ENCODE results near the gene PXDN.

The PXDN gene

DNA sequence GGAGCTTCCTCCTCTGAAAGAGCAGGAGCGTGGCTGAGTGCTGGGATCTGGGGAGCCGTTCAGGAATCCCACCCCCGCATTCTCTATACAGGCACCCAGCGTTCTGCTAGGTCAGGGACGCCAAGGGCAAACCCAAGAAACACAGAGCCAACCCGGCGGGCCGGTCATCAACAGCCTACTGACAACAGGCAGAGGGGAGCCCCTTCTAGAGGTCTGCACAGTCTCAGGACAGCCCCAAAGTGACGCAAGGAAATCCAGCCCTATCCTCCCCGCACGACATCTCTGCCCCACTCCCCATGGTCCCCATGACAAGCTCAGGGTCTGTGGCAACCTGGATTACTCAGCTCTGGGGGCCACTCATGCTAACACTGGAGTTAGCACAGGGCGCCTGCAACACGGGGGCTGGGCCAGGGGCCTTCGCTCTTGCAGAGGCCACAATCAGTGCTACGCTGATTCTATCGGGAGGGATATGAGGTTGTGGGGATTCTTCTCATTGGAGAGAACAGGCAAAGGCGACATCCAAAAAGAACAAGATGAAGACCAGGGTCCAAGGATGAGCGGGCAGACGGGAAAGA lies 81.6 kb downstream of the PXDN start:
- no peak overlapping the region for H3K9ac ChIP-seq (ENCODE audit: low read depth, low read length)
- H3K79me2 ChIP-seq (ENCODE audit: insufficient read depth, low read length): no peaks in the 10 kb centered on the region
- no peaks in the 10 kb centered on the region for H3K4me1 ChIP-seq (ENCODE audit: insufficient read depth, low read length)
- TF ChIP-seq, protein P1, sequence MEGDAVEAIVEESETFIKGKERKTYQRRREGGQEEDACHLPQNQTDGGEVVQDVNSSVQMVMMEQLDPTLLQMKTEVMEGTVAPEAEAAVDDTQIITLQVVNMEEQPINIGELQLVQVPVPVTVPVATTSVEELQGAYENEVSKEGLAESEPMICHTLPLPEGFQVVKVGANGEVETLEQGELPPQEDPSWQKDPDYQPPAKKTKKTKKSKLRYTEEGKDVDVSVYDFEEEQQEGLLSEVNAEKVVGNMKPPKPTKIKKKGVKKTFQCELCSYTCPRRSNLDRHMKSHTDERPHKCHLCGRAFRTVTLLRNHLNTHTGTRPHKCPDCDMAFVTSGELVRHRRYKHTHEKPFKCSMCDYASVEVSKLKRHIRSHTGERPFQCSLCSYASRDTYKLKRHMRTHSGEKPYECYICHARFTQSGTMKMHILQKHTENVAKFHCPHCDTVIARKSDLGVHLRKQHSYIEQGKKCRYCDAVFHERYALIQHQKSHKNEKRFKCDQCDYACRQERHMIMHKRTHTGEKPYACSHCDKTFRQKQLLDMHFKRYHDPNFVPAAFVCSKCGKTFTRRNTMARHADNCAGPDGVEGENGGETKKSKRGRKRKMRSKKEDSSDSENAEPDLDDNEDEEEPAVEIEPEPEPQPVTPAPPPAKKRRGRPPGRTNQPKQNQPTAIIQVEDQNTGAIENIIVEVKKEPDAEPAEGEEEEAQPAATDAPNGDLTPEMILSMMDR (IDR thresholded peaks at IDR 0.05; ENCODE audit: borderline replicate concordance, extremely low read depth, low read length, poor library complexity, severe bottlenecking): no peak
- TF ChIP-seq EZH2 (IDR thresholded peaks at IDR 0.05; ENCODE audit: borderline replicate concordance, low read depth, low read length, severe bottlenecking): no peak
- H3K27ac ChIP-seq (ENCODE audit: low read length): no peak overlapping the region
- no peaks in the 10 kb centered on the region for H3K9me3 ChIP-seq (ENCODE audit: insufficient read depth, low read length, severe bottlenecking)
- no peaks in the 10 kb centered on the region for H4K20me1 ChIP-seq (ENCODE audit: insufficient read depth, low read length)
- DNase-seq (no peak), ATAC-seq (ENCODE audit: insufficient read depth, low read depth) (no peak)
- no peaks in the 10 kb centered on the region for H3K36me3 ChIP-seq (ENCODE audit: insufficient read depth, low read length)
- no peak overlapping the region for H2AFZ ChIP-seq (ENCODE audit: low read depth, low read length)
- no peak overlapping the region for H3K4me3 ChIP-seq (ENCODE audit: low read depth in 1 of 2, low read length in 2 of 2)
- no peak overlapping the region for H3K4me2 ChIP-seq (ENCODE audit: insufficient read depth, low read length)
- H3K27me3 ChIP-seq (ENCODE audit: insufficient read depth, low read length, poor library complexity): no peaks in the 10 kb centered on the region

DNA sequence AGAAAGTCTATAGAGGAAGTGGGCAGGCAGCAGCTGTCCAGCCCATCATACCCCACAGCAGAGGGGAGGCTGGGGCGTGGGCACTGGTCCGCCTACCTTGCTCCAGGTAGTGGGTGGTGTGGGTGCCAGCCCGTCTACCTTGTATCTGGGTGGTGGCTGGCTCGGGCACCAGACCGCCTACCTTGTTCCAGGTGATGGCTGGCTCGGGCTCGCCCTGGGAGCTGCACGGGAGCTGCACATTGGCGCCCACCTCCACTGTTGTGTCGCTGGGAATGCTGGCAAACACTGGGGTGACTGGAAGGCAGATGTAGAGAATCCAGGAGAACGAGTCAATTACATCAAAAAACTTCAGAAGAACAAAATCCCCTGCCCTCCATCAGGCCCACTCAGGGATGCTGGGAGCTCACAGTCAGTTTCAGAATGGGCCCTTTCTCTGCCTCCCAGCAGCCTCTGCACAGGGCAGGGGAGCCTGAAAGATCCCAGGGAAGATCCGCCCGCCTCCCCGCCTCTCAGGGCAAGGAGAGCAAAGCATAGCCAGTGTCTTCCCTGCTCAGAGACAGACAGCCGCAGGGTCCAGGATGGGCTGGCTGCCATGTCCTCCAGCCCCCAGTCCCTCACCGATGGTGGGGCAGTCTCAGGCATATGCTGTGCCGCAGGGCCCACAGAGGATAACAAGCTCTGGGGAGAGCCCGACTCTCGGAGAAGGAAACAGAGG lies 82.3 kb downstream of the PXDN start:
- Histone ChIP-seq H3K36me3 (ENCODE audit: insufficient read depth, low read length) (no peaks in the 10 kb centered on the region), H3K79me2 (ENCODE audit: insufficient read depth, low read length) (no peaks in the 10 kb centered on the region), H3K9ac (ENCODE audit: low read depth, low read length) (no peak overlapping the region), H3K4me3 (ENCODE audit: low read depth in 1 of 2, low read length in 2 of 2) (no peak overlapping the region), H2AFZ (ENCODE audit: low read depth, low read length) (no peak overlapping the region), H3K27ac (ENCODE audit: low read length) (no peak overlapping the region), H3K4me2 (ENCODE audit: insufficient read depth, low read length) (no peak overlapping the region), H4K20me1 (ENCODE audit: insufficient read depth, low read length) (no peaks in the 10 kb centered on the region), H3K9me3 (ENCODE audit: insufficient read depth, low read length, severe bottlenecking) (no peaks in the 10 kb centered on the region), H3K4me1 (ENCODE audit: insufficient read depth, low read length) (no peaks in the 10 kb centered on the region), H3K27me3 (ENCODE audit: insufficient read depth, low read length, poor library complexity) (peaks cover under 1% of the 10 kb centered on the region)
- no peak for DNase-seq
- TF ChIP-seq, protein P1 (IDR thresholded peaks at IDR 0.05; ENCODE audit: borderline replicate concordance, extremely low read depth, low read length, poor library complexity, severe bottlenecking): no peak
- no peak for TF ChIP-seq EZH2 (IDR thresholded peaks at IDR 0.05; ENCODE audit: borderline replicate concordance, low read depth, low read length, severe bottlenecking)
- ATAC-seq (ENCODE audit: insufficient read depth, low read depth): no peak

DNA sequence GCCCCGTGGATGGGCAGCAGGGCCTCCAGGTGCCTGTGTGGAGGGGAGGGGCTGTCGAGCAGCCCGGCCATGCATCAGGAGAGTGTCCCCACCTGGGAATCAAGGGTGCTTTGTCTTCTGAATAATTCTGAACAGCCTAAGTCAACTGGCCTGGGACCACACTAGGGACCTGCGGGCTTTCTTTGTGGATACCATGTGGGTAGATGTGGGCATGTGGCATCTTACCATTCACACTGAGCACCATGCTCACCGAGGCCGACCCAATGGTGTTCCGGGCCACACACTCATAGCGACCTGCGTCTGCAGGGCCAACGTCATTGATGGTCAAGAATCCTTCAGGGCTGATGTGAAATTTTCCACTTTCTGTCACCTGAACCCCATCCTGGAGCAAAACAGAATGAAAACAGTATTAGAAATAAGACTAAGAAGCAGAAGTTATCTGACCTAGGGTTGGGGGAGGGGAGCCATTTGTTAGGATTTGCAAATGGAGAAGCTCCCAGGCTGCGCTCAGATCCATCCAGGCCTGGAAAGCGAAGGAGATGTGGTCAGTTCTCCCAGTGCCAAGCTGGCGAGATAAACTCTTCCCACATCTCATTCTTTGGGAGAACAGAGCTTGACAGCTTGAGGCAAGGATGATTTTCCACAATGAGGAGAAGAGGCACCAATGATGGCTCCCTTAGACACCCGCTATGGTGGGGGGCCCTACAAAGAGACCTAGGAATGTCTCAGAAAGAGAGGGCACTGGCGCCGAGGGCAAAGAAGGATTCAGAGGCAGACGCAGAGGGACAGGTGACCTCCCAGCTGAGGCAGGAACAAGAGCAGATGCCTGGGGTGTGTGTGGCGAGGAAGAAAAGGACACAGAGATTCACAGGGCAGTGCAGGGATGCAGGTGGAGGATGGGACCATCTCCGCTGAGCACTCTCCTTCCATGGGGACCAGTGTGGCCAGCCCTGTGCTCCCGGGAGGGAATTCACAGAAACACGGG lies 83.4 kb downstream of the PXDN start:
- H3K27ac ChIP-seq (ENCODE audit: low read length): no peak overlapping the region
- no peak for DNase-seq
- no peaks in the 10 kb centered on the region for H3K36me3 ChIP-seq (ENCODE audit: insufficient read depth, low read length)
- no peak overlapping the region for H3K9ac ChIP-seq (ENCODE audit: low read depth, low read length)
- peaks cover 9% of the 10 kb centered on the region for H3K27me3 ChIP-seq (ENCODE audit: insufficient read depth, low read length, poor library complexity)
- H3K79me2 ChIP-seq (ENCODE audit: insufficient read depth, low read length): no peaks in the 10 kb centered on the region
- no peaks in the 10 kb centered on the region for H3K9me3 ChIP-seq (ENCODE audit: insufficient read depth, low read length, severe bottlenecking)
- no peak for TF ChIP-seq EZH2 (IDR thresholded peaks at IDR 0.05; ENCODE audit: borderline replicate concordance, low read depth, low read length, severe bottlenecking)
- TF ChIP-seq, protein P1 (IDR thresholded peaks at IDR 0.05; ENCODE audit: borderline replicate concordance, extremely low read depth, low read length, poor library complexity, severe bottlenecking): no peak
- H3K4me2 ChIP-seq (ENCODE audit: insufficient read depth, low read length): no peak overlapping the region
- H4K20me1 ChIP-seq (ENCODE audit: insufficient read depth, low read length): 0 out of 2 replicates have a peak, but pooled peaks cover 3% of the 10 kb centered on the region
- no peak overlapping the region for H3K4me3 ChIP-seq (ENCODE audit: low read depth in 1 of 2, low read length in 2 of 2)
- H2AFZ ChIP-seq (ENCODE audit: low read depth, low read length): no peak overlapping the region
- H3K4me1 ChIP-seq (ENCODE audit: insufficient read depth, low read length): no peaks in the 10 kb centered on the region
- no peak for ATAC-seq (ENCODE audit: insufficient read depth, low read depth)
